ENCODE results near the gene STK38L.

STK38L gene

DNA sequence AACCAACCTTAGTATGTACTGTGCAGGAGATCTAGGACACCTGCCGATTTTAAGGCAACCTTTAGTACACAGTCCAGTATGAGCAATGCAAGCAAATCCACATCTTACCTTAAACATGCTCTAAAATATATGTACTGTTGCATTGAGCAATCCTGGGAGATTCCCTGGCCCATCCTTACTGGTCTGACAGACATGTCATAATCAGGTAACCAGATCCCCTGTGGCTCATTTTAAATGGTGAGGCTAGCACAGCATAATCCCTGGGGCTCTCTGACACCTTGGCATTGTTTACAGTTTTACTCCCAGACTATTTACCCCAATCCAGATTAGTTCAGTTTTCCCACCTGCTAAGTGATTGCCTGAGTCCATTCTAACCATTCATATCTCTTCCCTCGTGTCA lies 103.7 kb downstream of the STK38L start:
- H3K9ac ChIP-seq (ENCODE audit: low read depth, low read length), result no peak overlapping the region

GRCh38 chr12:27351476-27351875 lies 107.4 kb downstream of the STK38L start:
- no peaks in the 10 kb centered on the region for H3K9me3 ChIP-seq (ENCODE audit: control insufficient read depth, insufficient read depth, low read length)
- H3K36me3 ChIP-seq (ENCODE audit: control insufficient read depth, insufficient read depth, low read length), result no peaks in the 10 kb centered on the region
- H3K27ac ChIP-seq (ENCODE audit: low read depth, low read length), result no peak overlapping the region
- H3K9ac ChIP-seq (ENCODE audit: low read depth, low read length), result no peak overlapping the region
- H3K27me3 ChIP-seq (ENCODE audit: control insufficient read depth, insufficient read depth, low read length), result no peaks in the 10 kb centered on the region
- H3K4me1 ChIP-seq (ENCODE audit: control insufficient read depth, insufficient read depth, low read length), result peaks cover 19% of the 10 kb centered on the region
- no peak overlapping the region for H3K4me3 ChIP-seq (ENCODE audit: low read depth, low read length)

More for the DNA sequence above, 103.7 kb downstream of the STK38L start:
- H3K27ac ChIP-seq (ENCODE audit: low read depth, low read length), result no peak overlapping the region
- H3K27me3 ChIP-seq (ENCODE audit: control insufficient read depth, insufficient read depth, low read length), result no peaks in the 10 kb centered on the region
- peaks cover 48% of the 10 kb centered on the region for H3K4me1 ChIP-seq (ENCODE audit: control insufficient read depth, insufficient read depth, low read length)
- no peaks in the 10 kb centered on the region for H3K36me3 ChIP-seq (ENCODE audit: control insufficient read depth, insufficient read depth, low read length)
- no peak overlapping the region for H3K4me3 ChIP-seq (ENCODE audit: low read depth, low read length)
- no peaks in the 10 kb centered on the region for H3K9me3 ChIP-seq (ENCODE audit: control insufficient read depth, insufficient read depth, low read length)

DNA sequence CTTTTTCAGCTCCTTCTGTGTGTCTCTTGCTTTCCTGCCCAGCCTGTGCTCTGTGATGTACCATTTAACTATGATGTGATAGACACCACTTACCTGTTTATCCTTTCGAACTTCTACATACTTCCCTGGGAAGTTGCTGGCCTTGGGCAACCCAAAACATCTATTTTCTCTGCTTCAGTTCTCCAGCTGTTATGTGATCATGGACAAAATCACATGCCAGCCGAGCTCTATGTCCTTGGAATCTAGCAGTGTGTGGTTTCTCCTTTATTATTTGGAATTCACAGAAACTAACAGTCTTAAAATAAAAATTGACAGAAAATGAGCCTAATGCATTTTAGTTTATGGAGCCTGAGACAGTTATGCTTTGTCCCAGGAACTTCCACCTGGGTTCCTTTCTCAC lies 111.4 kb downstream of the STK38L start:
- H3K36me3 ChIP-seq (ENCODE audit: control insufficient read depth, insufficient read depth, low read length), result no peaks in the 10 kb centered on the region
- H3K27me3 ChIP-seq (ENCODE audit: control insufficient read depth, insufficient read depth, low read length), result no peaks in the 10 kb centered on the region
- H3K27ac ChIP-seq (ENCODE audit: low read depth, low read length), result no peak overlapping the region
- no peak overlapping the region for H3K4me3 ChIP-seq (ENCODE audit: low read depth, low read length)
- no peak overlapping the region for H3K9ac ChIP-seq (ENCODE audit: low read depth, low read length)
- no peaks in the 10 kb centered on the region for H3K4me1 ChIP-seq (ENCODE audit: control insufficient read depth, insufficient read depth, low read length)
- no peaks in the 10 kb centered on the region for H3K9me3 ChIP-seq (ENCODE audit: control insufficient read depth, insufficient read depth, low read length)

- no peaks in the 10 kb centered on the region for H3K27me3 ChIP-seq (ENCODE audit: control insufficient read depth, insufficient read depth, low read length)
- H3K4me3 ChIP-seq (ENCODE audit: low read depth, low read length), result no peak overlapping the region
- H3K9ac ChIP-seq (ENCODE audit: low read depth, low read length), result no peak overlapping the region
- H3K4me1 ChIP-seq (ENCODE audit: control insufficient read depth, insufficient read depth, low read length), result no peaks in the 10 kb centered on the region
- H3K9me3 ChIP-seq (ENCODE audit: control insufficient read depth, insufficient read depth, low read length), result no peaks in the 10 kb centered on the region
- H3K36me3 ChIP-seq (ENCODE audit: control insufficient read depth, insufficient read depth, low read length), result no peaks in the 10 kb centered on the region
- H3K27ac ChIP-seq (ENCODE audit: low read depth, low read length), result no peak overlapping the region
These were observed 111.9 kb downstream of the STK38L start for GRCh38 chr12:27355979-27356378.

DNA sequence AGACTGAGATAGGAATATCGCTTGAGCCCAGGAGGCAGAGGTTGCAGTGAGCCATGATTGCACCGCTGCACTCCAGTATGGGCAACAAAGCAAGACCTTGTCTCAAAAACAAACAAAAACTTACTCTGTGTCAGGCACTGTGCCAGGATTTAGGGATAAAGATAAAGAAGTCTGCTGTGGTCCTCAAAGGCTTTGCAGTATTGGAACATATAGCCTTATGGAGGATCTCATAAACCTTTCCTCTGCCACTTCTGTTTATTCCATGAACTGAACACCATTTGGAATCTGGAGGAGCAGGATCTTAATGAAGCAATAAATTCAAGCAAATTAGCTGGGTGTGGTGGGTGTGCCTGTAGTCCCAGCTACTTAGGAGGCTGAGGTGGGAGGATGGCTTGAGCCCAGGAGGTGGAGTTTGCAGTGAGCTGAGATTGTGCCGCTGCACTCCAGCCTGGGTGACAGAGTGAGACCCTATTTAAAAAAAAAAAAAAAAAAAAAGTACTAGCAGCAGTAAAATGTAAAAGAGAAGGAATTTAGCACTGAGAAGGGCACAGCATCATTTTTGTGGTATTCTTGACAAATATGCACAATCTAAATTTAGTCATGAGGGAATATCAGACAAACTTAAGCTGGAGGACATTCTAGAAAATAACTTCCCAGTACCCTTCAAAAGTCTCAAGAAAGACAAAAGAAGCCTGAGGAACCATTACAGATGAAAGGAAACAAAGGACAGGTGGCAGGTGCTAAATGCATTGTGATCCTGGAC lies 115.7 kb downstream of the STK38L start:
- H3K9ac ChIP-seq (ENCODE audit: low read depth, low read length), result no peak overlapping the region
- H3K27ac ChIP-seq (ENCODE audit: low read depth, low read length), result no peak overlapping the region
- H3K36me3 ChIP-seq (ENCODE audit: control insufficient read depth, insufficient read depth, low read length), result no peaks in the 10 kb centered on the region
- H3K27me3 ChIP-seq (ENCODE audit: control insufficient read depth, insufficient read depth, low read length), result no peaks in the 10 kb centered on the region
- H3K4me3 ChIP-seq (ENCODE audit: low read depth, low read length), result no peak overlapping the region
- no peaks in the 10 kb centered on the region for H3K9me3 ChIP-seq (ENCODE audit: control insufficient read depth, insufficient read depth, low read length)
- H3K4me1 ChIP-seq (ENCODE audit: control insufficient read depth, insufficient read depth, low read length), result no peaks in the 10 kb centered on the region

- Histone ChIP-seq H3K27ac (ENCODE audit: low read depth, low read length) (no peak overlapping the region), H3K9ac (ENCODE audit: low read depth, low read length) (no peak overlapping the region), H3K4me1 (ENCODE audit: control insufficient read depth, insufficient read depth, low read length) (no peaks in the 10 kb centered on the region), H3K36me3 (ENCODE audit: control insufficient read depth, insufficient read depth, low read length) (no peaks in the 10 kb centered on the region), H3K4me3 (ENCODE audit: low read depth, low read length) (no peak overlapping the region), H3K9me3 (ENCODE audit: control insufficient read depth, insufficient read depth, low read length) (no peaks in the 10 kb centered on the region), H3K27me3 (ENCODE audit: control insufficient read depth, insufficient read depth, low read length) (no peaks in the 10 kb centered on the region)
These were observed 117.3 kb downstream of the STK38L start for GRCh38 chr12:27361372-27361771.

GRCh38 chr12:27366621-27367020 lies 122.5 kb downstream of the STK38L start:
- H3K9ac ChIP-seq (ENCODE audit: low read depth, low read length), result no peak overlapping the region
- H3K9me3 ChIP-seq (ENCODE audit: control insufficient read depth, insufficient read depth, low read length), result no peaks in the 10 kb centered on the region
- no peaks in the 10 kb centered on the region for H3K27me3 ChIP-seq (ENCODE audit: control insufficient read depth, insufficient read depth, low read length)
- no peak overlapping the region for H3K27ac ChIP-seq (ENCODE audit: low read depth, low read length)
- no peak overlapping the region for H3K4me3 ChIP-seq (ENCODE audit: low read depth, low read length)
- H3K36me3 ChIP-seq (ENCODE audit: control insufficient read depth, insufficient read depth, low read length), result peaks cover 24% of the 10 kb centered on the region
- H3K4me1 ChIP-seq (ENCODE audit: control insufficient read depth, insufficient read depth, low read length), result no peaks in the 10 kb centered on the region

GRCh38 chr12:27367078-27367477 lies 123.0 kb downstream of the STK38L start:
- no peaks in the 10 kb centered on the region for H3K9me3 ChIP-seq (ENCODE audit: control insufficient read depth, insufficient read depth, low read length)
- H3K9ac ChIP-seq (ENCODE audit: low read depth, low read length), result no peak overlapping the region
- H3K27ac ChIP-seq (ENCODE audit: low read depth, low read length), result no peak overlapping the region
- peaks cover 25% of the 10 kb centered on the region for H3K36me3 ChIP-seq (ENCODE audit: control insufficient read depth, insufficient read depth, low read length)
- H3K27me3 ChIP-seq (ENCODE audit: control insufficient read depth, insufficient read depth, low read length), result no peaks in the 10 kb centered on the region
- H3K4me1 ChIP-seq (ENCODE audit: control insufficient read depth, insufficient read depth, low read length), result no peaks in the 10 kb centered on the region
- no peak overlapping the region for H3K4me3 ChIP-seq (ENCODE audit: low read depth, low read length)

Data from HUES48 (cell line).